ENCODE results near the gene TMEM236. TPM values are rescaled to one million over a fixed set of nuclear protein-coding genes. Genes with fewer than 3 reads are reported as not detected.

Gene TMEM236
- polyA plus RNA-seq, 5 donors: 0.26 to 0.54 (median 0.38) TPM

DNA sequence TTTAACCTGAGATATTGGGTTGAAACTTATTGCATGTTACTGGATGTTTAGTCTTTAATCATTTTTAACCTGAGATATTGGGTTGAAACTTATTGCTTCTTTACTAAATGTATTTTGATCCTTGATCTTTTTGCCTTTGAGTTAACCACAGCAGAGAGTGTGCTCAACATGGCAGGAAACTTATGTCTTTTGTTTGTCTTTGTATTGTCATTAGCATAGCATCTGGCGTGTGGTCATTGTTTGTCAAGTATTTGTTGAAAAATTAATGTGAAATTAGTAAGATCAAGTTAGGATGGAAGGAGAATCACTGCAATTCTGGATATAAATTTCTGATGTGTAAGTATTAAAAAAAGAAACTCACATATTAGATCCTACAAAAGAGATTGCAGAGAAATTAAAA lies 65.3 kb downstream of the TMEM236 start:
- DNase-seq: no peak

DNA sequence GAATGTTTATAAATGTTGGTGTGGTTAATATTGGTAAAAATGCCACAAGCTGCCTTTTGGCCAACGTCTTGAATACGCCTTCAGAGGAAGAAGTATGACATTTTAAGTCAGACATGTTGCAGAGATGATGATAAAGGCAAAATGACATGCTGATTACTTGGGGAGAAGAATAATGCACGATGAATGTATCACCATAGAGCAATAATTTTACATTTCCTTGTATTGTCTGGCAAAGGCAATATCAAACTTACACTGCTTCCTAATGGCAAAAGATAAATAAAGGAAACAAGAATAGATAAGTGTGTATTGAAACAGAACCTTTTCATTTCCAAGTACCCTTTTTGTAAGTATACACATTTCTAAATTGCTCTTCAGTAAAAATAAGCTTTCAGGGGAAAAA lies 65.8 kb downstream of the TMEM236 start:
- no peak for DNase-seq

DNA sequence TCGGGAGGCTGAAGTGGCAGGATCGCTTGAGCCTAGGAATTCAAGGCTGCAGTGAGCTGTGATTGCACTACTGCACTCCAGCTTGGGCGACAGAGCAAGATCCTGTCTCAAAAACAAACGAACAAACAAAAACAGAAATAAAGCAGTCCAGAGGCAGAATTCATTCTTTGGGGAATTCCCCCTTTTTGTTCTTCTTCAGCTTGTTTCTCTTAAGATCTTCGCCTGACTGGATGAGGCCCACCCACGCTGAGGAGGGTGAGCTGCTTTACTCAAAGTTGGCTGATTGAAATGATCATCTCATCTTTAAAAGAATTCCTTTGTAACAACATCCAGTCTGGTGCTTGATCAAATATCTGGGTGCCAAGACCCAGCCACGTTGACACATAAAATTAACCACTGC lies 67.8 kb downstream of the TMEM236 start:
- DNase-seq: no peak

DNA sequence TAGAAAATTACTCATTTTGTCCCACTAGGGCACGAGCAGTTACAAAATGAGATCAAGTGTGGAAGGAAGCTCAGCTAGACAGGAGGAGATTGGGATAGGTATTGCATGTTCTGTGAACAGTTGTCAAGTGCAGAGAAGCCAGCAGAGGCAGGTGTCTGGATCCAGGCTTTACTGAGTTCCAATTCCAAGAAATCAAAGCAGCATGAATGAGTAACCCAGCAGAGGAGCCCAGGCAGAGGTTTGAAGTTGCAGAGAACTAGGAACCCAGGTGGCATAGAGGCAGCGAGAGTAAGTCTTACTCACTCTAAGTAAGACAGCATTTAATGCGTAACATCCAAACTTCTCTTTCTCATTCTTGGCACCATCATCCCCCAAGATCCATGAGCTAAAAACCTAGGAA lies 68.9 kb downstream of the TMEM236 start:
- no peak for DNase-seq

DNA sequence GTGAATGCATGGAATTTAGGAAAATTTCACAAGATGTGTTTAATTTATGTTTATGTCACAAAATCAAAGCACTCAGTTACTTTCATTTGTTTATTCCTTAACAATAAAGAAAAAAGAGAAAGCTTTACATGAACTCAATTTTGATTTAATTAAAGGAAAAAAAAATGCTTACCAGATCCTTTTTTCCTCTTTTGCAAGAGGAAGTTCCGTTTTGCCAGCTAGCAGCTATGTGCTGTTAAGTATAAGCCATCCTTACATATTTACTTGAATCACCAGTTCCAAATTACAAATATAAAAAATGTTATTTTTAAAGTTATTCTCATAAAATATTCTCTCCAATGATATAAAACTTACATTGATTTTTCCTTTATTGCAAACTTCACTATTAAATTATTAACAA lies 69.9 kb downstream of the TMEM236 start:
- DNase-seq: no peak

DNA sequence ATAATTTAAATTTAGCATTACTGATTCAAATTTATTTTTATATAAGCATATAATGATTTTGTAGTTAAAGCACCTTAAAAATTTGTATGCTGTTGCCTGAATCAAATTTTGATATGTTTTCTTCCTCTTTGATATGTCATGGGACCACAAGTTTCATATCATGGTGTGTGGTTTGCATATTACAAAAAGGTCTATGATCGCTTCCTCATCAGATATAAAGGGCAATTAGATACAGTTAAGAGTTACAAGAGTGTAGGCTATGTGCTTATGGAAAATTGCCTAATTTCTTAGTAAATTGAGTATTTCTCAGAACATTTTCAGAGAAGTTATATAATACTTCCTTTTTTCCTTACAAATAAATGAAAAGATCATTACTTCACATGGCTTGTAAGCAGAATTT lies 79.3 kb downstream of the TMEM236 start:
- no peak for DNase-seq

DNA sequence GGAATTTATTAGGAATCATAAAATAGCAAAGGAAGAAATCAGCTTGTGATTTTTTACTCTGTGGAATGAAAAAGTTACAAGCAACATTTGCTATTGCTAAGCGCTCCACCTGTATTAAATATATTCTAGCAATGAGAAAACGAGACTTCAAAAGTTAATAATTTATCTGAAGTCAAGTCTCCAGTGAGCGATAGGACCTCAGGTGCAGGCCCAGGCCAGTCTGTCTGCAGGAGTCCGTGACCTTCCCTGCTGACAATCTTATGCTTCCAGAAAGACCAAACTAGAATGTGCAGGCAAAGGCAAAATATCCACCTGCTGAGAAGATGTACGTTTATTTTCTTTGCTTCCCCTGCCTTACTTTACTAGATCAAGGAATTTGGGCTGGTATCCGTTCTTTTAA lies 79.9 kb downstream of the TMEM236 start:
- DNase-seq: no peak

DNA sequence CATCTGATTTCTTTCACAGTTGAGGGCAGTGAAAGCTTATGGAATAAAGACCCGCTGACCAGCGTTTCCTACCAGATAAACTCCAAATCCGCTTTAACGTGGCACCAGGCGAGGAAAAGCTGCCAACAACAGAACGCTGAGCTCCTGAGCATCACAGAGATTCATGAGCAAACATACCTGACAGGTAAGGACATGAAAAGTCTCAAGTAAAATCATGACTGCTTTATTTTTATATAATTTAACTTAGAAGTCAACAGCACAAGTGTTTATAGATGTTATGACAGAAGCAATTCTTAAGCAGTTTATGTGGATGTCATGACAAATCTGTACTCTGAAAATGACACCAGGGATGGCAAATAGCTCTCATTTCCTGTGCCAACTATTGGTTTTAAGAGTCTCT lies 81.7 kb downstream of the TMEM236 start:
- no peak for DNase-seq

DNA sequence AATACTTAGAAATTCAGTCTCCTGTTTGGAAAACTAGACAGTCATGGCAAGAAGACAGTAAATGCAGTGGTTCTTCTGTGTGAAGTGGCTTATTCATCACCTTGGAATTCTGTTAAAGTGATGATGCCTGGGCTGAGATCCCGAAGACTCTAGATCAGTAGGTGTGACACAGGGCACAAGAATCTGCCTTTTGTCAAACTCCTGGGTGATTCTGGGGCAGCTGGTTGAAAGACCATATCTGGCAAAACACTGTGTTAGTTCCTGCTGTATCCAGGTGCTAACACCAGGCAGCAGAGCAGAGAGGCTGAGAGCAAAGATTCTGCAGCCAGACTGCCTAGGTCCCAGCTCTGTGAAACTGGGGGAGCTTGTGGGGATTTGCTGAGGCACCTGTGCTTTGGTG lies 83.7 kb downstream of the TMEM236 start:
- DNase-seq: no peak

DNA sequence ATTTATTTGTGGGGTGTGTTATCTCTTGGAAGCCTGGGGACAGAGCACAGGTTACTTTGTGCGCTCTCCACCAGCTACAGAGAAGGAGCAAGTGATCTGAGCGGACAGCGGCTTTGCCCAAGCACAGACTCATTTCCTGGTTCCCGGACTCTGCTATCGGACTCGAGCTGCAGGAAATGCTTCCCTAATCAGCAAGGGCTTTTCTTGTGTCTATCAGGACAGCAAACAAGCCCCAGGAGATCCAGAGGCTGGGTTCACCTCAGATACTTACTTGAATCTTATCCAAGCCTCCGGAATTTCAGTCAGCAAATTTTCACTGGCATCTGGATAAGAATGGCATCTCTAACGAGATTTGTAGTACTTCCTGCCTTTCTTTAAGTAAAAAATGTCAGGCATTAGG lies 84.9 kb downstream of the TMEM236 start:
- peak; percentile 23 to 30 for DNase-seq

DNA sequence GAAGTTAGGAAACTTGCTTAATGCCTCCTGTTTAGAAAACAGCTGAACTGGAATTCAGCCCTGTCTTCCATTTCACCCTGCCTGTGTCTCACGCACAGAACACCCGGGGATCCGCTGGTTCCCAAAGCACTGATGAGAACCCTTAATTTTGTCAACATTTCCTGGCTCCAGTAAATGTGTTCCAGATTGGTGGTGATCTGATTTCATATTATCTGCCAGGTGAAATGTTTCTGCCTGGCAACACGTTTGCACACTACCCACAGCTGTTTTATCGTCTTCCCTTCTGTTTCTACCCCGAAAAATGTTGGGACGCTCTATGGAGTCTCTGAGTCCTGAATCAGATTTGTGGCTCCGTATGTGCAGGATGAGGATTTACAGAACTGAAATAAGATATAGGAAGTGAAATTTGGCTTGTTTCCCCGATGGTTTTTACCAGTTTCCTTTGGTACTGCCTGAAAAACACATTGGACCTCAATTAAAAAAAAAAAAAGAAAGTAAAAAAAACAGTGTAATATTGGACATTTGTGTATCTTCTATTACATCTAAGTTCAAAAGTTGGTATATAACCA lies 86.2 kb downstream of the TMEM236 start:
- DNase-seq: no peak

DNA sequence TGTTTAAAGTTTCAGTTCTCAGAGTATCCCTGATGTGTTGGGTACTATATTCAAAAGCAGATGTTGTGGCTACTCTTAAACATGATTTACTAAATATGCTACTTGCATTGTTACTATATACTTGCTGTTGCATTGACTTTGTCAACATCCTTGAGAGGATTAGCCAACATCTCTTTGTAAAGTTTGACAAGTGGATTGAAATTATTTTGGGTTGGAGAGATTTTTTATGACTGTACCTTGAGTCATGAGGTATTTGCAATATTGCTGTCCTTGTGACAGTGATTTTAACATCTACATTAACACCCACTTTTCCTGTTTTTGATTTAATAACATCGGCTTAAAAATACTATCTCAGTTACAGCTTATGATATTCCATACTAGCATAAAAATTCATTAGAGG lies 89.0 kb downstream of the TMEM236 start:
- DNase-seq: no peak

DNA sequence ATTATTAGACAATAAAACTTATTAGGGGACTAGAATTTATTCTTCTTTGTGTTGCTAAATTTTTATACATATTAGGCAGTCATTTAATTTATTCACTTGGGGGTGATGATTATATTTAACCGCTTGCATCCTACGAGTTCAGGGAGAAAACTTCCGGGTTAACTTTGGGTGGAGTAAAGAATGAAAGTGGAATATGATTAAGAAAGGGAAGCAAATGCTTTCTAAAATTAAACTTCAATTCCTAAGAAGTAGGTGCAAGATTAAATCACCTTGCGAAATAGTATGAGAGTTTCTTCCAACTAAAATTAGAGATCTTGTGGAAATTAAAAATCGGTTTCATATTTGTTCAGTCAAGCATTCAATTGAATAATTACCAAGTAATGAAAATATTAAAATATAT lies 90.6 kb downstream of the TMEM236 start:
- no peak for DNase-seq

DNA sequence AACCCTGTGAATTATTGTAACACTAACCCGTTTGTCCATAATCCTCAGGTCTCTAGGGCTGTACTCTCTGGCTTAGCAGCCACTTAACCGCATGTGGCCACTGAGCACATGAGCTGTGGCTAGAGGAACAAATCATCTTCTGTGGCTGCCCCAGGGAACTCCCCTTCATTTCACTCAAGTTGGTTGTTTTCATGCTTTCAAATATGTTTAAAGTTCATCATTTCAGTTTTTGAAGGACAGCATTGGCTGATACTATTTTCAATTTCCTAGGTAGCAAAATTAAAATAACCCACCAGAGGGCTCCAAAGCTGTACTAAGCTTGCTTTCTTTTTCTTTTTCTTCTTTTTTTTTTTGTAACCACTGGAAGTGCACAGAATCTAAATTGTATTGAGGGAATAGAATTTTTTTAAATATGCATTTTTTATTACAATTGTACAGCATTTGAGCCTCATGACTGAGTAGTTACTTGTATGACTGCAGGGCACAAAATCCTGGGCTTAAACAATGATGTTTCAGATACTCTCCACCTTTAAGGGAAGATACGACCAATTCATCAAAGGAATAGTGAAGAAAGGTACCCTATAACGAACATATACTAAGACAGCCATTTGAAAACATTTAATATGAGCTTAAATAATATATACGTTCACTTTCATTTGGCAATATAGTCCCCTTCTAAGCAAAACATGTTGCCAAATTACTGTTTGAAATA lies 95.7 kb downstream of the TMEM236 start:
- DNase-seq: peak in 1 of 2 donors; percentile 45

DNA sequence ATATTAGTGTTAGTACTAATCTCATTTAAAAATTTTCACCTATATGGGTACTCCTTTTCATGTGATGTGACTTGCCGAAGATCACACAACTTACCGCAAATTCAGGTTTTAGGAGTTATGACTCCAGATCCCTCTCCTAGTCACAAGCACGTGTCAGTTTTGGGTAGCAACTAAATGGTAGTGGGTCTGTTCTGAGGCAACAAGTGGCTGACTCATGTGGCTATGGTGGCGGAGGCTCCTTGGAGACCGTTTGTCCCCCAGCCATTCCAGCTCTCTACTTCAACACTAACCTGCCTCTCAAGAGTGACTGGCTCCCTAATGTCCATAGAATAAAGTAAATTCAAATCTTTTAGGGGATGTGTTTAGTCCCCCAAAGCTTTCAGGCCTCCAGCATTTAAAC lies 96.6 kb downstream of the TMEM236 start:
- no peak for DNase-seq

Other genes with a start within 250 kb of the TMEM236 start
- gene HACD1, start 134.8 kb upstream of the TMEM236 start, polyA plus RNA-seq (ENCODE audit: insufficient read depth in 1 of 5, insufficient read length in 5 of 5, low replicate concordance in 1 of 5): 10 to 100 TPM; 20.8 to 30.2 (median 25.7) TPM
- 10 to 100 TPM; 30.5 to 43.9 (median 36.4) TPM for gene STAM, start 108.0 kb upstream of the TMEM236 start, polyA plus RNA-seq (ENCODE audit: insufficient read depth in 1 of 5, insufficient read length in 5 of 5, low replicate concordance in 1 of 5)
- 10 to 100 TPM; 16.8 to 23.9 (median 22.2) TPM for gene MRC1, start 57.1 kb downstream of the TMEM236 start, polyA plus RNA-seq (ENCODE audit: insufficient read depth in 1 of 5, insufficient read length in 5 of 5, low replicate concordance in 1 of 5)
- gene SLC39A12, start 199.7 kb downstream of the TMEM236 start, polyA plus RNA-seq (ENCODE audit: insufficient read depth in 1 of 5, insufficient read length in 5 of 5, low replicate concordance in 1 of 5): under 1 TPM in 2 of 5 donors, not detected in 3; 0.09 to 0.12 TPM

Data from right lung (tissue), 5 donors.